PC-9 (cell line): ENCODE data around the gene RPL26. TPM values are rescaled to one million over a fixed set of nuclear protein-coding genes. Genes with fewer than 3 reads are reported as not detected.

Experiments used
- BruUV-seq: library from RNA; stranded (reverse); fragments of 400-500 nt; replicated peaks from 2 replicates; lab custom pipeline; 2021; lab: Mats Ljungman, UMichigan
- CTCF ChIA-PET: fragments of 300-600 bp; sonication (Branson Sonifier 250); formaldehyde crosslinking; loops from one replicate; lab custom pipeline; 2022; ENCODE audit warnings: antibody characterized with exemption; lab: Charles Lee
- POLR2A ChIA-PET: fragments of 300-600 bp; sonication (Branson Sonifier 250); formaldehyde crosslinking; loops from one replicate; lab custom pipeline; 2022; ENCODE audit warnings: antibody characterized with exemption; ENCODE audit not compliant: unreplicated experiment; lab: Charles Lee
- DNase-seq, 2 experiments: peaks; one replicate each; pipeline versions ENCODE4 v3.0.0 to v3.0.0-alpha.2; 2015 to 2022; ENCODE audit warnings: mixed read lengths in 1 of 2
- H2AFZ ChIP-seq: fragments of 200-600 bp; sonication (generic); 2 replicates; pipeline ENCODE4 v1.8.1; 2017; ENCODE audit warnings: antibody characterized with exemption
- H3F3A ChIP-seq: fragments of 200-600 bp; sonication (generic); 2 replicates; pipeline ENCODE4 v1.8.1; 2017; ENCODE audit warnings: antibody characterized with exemption, mild to moderate bottlenecking, low read depth; ENCODE audit not compliant: insufficient read depth
- H3K27ac ChIP-seq: fragments of 200-600 bp; sonication (generic); 2 replicates; pipeline ENCODE4 v1.6.1; 2016; ENCODE audit warnings: mixed run types
- H3K27me3 ChIP-seq: fragments of 200-600 bp; sonication (generic); 2 replicates; pipeline ENCODE4 v1.6.1; 2016; ENCODE audit warnings: low read depth, mixed run types; ENCODE audit not compliant: insufficient read depth
- H3K36me3 ChIP-seq: fragments of 200-600 bp; sonication (generic); 2 replicates; pipeline ENCODE4 v1.6.1; 2016; ENCODE audit warnings: low read depth, mixed run types
- H3K4me1 ChIP-seq: fragments of 200-600 bp; sonication (generic); replicated peaks from 2 replicates; pipeline ENCODE4 v1.6.1; 2016; ENCODE audit warnings: mixed run types; ENCODE audit not compliant: insufficient read depth
- H3K4me2 ChIP-seq: fragments of 200-600 bp; sonication (generic); 2 replicates; pipeline ENCODE4 v1.6.1; 2017; ENCODE audit warnings: mixed run types
- H3K4me3 ChIP-seq: fragments of 200-600 bp; sonication (generic); 2 replicates; pipeline ENCODE4 v1.6.1; 2016; ENCODE audit warnings: mixed run types
- H3K79me2 ChIP-seq: fragments of 200-600 bp; sonication (generic); 2 replicates; pipeline ENCODE4 v1.6.1; 2017; ENCODE audit warnings: low read depth, mixed run types
- H3K9me2 ChIP-seq: fragments of 200-600 bp; sonication (generic); 2 replicates; pipeline ENCODE4 v1.8.1; 2017; ENCODE audit warnings: mild to moderate bottlenecking; ENCODE audit not compliant: insufficient read depth
- H3K9me3 ChIP-seq: fragments of 200-600 bp; sonication (generic); 2 replicates; pipeline ENCODE4 v1.8.1; 2016; ENCODE audit warnings: low read depth; ENCODE audit not compliant: insufficient read depth
- H4K20me1 ChIP-seq: fragments of 200-600 bp; sonication (generic); 2 replicates; pipeline ENCODE4 v1.8.1; 2017; ENCODE audit not compliant: insufficient read depth
- EZH2 ChIP-seq: fragments of 200-600 bp; sonication (generic); IDR thresholded peaks from 2 replicates; pipeline ENCODE4 v1.8.0; 2017; ENCODE audit warnings: antibody characterized with exemption, low read depth
- intact Hi-C: fragments of 100-400 bp; cut with micrococcal nuclease; formaldehyde crosslinking; loops from one replicate; pipeline ENCODE4 v1.10.0; 2022; ENCODE audit not compliant: unreplicated experiment
- total RNA-seq: library from RNA; stranded (reverse); gene quantifications from 2 replicates; pipeline ENCODE4 v1.2.3, GENCODE V29; 2021
- TF ChIP-seq, protein P1 (sequence below): fragments of 200-600 bp; sonication (generic); conservative IDR thresholded peaks from 2 replicates; pipeline ENCODE4 v1.6.1; 2017; ENCODE audit warnings: mixed run types, antibody characterized with exemption, mild to moderate bottlenecking, moderate library complexity

Gene RPL26
- total RNA-seq, 1 experiment from 2014 or later: 2,519 TPM

GRCh38 chr17:8368193-8368592 lies 14.8 kb downstream of the RPL26 start:
- no peak for DNase-seq
- Histone ChIP-seq H3K9me2 (no peaks in the 10 kb centered on the region), H3K4me2 (no peak overlapping the region), H3K36me3 (no peaks in the 10 kb centered on the region), H3K4me3 (no peak overlapping the region), H3K27me3 (no peaks in the 10 kb centered on the region), H3K4me1 (peaks cover 24% of the 10 kb centered on the region), H2AFZ (no peak overlapping the region), H3K79me2 (no peaks in the 10 kb centered on the region), H3F3A (0 out of 2 replicates have a peak, but pooled peaks cover 3% of the 10 kb centered on the region), H3K27ac (no peak overlapping the region), H4K20me1 (no peaks in the 10 kb centered on the region), H3K9me3 (no peaks in the 10 kb centered on the region)
- TF ChIP-seq, protein P1, sequence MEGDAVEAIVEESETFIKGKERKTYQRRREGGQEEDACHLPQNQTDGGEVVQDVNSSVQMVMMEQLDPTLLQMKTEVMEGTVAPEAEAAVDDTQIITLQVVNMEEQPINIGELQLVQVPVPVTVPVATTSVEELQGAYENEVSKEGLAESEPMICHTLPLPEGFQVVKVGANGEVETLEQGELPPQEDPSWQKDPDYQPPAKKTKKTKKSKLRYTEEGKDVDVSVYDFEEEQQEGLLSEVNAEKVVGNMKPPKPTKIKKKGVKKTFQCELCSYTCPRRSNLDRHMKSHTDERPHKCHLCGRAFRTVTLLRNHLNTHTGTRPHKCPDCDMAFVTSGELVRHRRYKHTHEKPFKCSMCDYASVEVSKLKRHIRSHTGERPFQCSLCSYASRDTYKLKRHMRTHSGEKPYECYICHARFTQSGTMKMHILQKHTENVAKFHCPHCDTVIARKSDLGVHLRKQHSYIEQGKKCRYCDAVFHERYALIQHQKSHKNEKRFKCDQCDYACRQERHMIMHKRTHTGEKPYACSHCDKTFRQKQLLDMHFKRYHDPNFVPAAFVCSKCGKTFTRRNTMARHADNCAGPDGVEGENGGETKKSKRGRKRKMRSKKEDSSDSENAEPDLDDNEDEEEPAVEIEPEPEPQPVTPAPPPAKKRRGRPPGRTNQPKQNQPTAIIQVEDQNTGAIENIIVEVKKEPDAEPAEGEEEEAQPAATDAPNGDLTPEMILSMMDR: no peak
- no peak for TF ChIP-seq EZH2
- CTCF ChIA-PET: no interaction called here
- intact Hi-C loops: no loop called here
- POLR2A ChIA-PET: no interaction called here
- no TSS peak for BruUV-seq

- Histone ChIP-seq H3K9me2 (no peaks in the 10 kb centered on the region), H3K27ac (no peak overlapping the region), H3K27me3 (no peaks in the 10 kb centered on the region), H3F3A (0 out of 2 replicates have a peak, but pooled peaks cover 3% of the 10 kb centered on the region), H3K79me2 (no peaks in the 10 kb centered on the region), H3K36me3 (no peaks in the 10 kb centered on the region), H4K20me1 (no peaks in the 10 kb centered on the region), H3K4me3 (no peak overlapping the region), H2AFZ (no peak overlapping the region), H3K4me2 (no peak overlapping the region), H3K4me1 (peaks cover 20% of the 10 kb centered on the region), H3K9me3 (no peaks in the 10 kb centered on the region)
- peak in 1 of 2 experiments; percentile 56 for DNase-seq
- no TSS peak for BruUV-seq
- ChIA-PET CTCF (no interaction called here), POLR2A (no interaction called here)
- intact Hi-C loops: no loop called here
- no peak for TF ChIP-seq EZH2
- TF ChIP-seq, protein P1: no peak
Observed at GRCh38 chr17:8366231-8366630, 16.8 kb downstream of the RPL26 start.

- TF ChIP-seq, protein P1: no peak
- TF ChIP-seq EZH2: no peak
- Histone ChIP-seq H4K20me1 (no peaks in the 10 kb centered on the region), H3K4me2 (no peak overlapping the region), H3K4me1 (peaks cover 20% of the 10 kb centered on the region), H3K79me2 (no peaks in the 10 kb centered on the region), H3K27me3 (no peaks in the 10 kb centered on the region), H3K9me3 (no peaks in the 10 kb centered on the region), H3K4me3 (no peak overlapping the region), H3F3A (0 out of 2 replicates have a peak, but pooled peaks cover 3% of the 10 kb centered on the region), H3K27ac (no peak overlapping the region), H3K9me2 (no peaks in the 10 kb centered on the region), H2AFZ (no peak overlapping the region), H3K36me3 (no peaks in the 10 kb centered on the region)
- no TSS peak for BruUV-seq
- intact Hi-C loops: no loop called here
- ChIA-PET POLR2A (no interaction called here), CTCF (no interaction called here)
- DNase-seq: peak; percentile 32 to 63
Observed at GRCh38 chr17:8365143-8365542, 17.9 kb downstream of the RPL26 start.
